LNCAP (cell line): Measurements from ENCODE around the gene USP53.

Source experiments
- TF ChIP-seq, protein P1 (sequence below): fragments of 450-650 bp; IDR thresholded peaks from 2 replicates; pipeline ENCODE4 v1.5.1; 2017; ENCODE audit warnings: mild to moderate bottlenecking

The USP53 gene

DNA sequence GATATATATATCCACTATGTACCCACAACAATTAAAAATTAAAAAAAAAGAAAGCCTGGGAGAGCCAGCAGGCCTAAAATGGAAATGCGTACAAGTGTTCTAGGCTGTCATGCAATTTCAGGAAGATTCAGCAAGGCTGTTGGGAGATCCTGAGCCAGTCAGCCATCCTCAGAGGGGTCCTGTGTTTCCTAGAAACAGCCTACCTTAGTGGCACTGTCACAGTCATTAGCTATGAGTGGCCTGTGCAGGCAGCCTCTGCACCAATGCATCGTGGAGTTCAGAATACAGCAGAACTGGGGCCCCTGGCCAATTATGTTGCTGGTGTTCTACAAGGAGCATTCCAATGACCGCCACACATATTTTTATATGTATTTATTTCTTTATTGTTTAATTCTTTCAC, 21.0 kb upstream of the USP53 start:
- TF ChIP-seq, protein P1, sequence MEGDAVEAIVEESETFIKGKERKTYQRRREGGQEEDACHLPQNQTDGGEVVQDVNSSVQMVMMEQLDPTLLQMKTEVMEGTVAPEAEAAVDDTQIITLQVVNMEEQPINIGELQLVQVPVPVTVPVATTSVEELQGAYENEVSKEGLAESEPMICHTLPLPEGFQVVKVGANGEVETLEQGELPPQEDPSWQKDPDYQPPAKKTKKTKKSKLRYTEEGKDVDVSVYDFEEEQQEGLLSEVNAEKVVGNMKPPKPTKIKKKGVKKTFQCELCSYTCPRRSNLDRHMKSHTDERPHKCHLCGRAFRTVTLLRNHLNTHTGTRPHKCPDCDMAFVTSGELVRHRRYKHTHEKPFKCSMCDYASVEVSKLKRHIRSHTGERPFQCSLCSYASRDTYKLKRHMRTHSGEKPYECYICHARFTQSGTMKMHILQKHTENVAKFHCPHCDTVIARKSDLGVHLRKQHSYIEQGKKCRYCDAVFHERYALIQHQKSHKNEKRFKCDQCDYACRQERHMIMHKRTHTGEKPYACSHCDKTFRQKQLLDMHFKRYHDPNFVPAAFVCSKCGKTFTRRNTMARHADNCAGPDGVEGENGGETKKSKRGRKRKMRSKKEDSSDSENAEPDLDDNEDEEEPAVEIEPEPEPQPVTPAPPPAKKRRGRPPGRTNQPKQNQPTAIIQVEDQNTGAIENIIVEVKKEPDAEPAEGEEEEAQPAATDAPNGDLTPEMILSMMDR = no peak

DNA sequence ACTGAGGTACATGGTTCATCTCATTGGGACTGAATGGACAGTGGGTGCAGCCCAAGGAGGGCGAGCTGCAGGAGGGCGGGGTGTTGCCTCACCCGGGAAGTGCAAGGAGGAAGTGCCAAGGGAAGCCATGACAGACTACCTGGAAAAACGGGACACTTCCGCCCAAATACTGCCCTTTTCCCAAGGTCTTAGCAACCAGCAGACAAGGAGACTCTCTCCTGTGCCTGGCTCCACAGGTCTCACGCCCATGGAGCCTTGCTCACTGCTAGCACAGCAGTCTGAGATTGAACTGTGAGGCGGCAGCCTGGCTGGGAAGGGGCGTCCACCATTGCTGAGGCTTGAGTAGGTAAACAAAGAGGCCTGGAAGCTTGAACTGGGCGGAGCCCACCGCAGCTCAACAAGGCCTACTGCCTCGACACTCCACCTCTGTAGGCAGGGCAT, 14.7 kb upstream of the USP53 start:
- TF ChIP-seq, protein P1 = no peak

GRCh38 chr4:119204916-119205315, 7.6 kb upstream of the USP53 start:
- TF ChIP-seq, protein P1 = no peak

DNA sequence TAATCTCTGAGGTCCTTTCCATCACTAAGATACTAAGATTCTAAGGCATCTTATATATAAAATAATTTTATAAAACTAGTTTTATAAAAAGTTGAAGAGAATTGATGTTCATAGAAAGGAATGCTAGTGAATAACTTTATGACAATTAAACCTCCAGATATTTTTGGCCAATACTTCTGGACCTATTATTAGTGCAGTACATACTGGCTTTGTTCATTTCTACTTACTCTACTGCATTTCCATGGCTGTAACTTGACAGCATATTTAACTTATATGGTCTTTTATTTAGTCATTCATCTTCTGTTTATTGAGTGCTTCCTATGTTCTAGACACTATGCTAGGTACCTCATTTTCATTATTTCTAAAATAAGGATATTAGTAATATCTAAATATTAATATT, 6.8 kb upstream of the USP53 start:
- TF ChIP-seq, protein P1 = no peak

- TF ChIP-seq, protein P1 = no peak
Observed at GRCh38 chr4:119206178-119206577, 6.3 kb upstream of the USP53 start.

- TF ChIP-seq, protein P1 = no peak
Observed at GRCh38 chr4:119207051-119207450, 5.5 kb upstream of the USP53 start.

GRCh38 chr4:119209077-119209476, 3.4 kb upstream of the USP53 start:
- TF ChIP-seq, protein P1 = no peak

- TF ChIP-seq, protein P1 = no peak
Observed at GRCh38 chr4:119209586-119209985, 2.9 kb upstream of the USP53 start.
